Stimulated activated memory B cell treated with anti-CD40 and anti-IgM and Interleukin-4, amounts not matched to agents 10 μg/mL and 1 μg/mL and 100 μg/mL, for 72 hours (primary cell): Measurements from ENCODE around the gene MARVELD1.

ENCODE experiments used
- ATAC-seq: fragments of 150-1000 bp; cut with Tn5 transposase; 2 replicates; pipeline ENCODE4 v1.10.0; 2021
- H3K27ac Mint-ChIP-seq: one replicate; pipeline ENCODE4 v1.8.0; 2022; ENCODE audit warnings: mild to moderate bottlenecking, mixed read lengths
- H3K27me3 Mint-ChIP-seq: one replicate; pipeline ENCODE4 v1.8.0; 2022; ENCODE audit warnings: mixed read lengths
- H3K36me3 Mint-ChIP-seq: one replicate; pipeline ENCODE4 v1.8.0; 2022; ENCODE audit warnings: mixed read lengths
- H3K4me1 Mint-ChIP-seq: one replicate; pipeline ENCODE4 v1.8.0; 2022; ENCODE audit warnings: mixed read lengths
- H3K4me3 Mint-ChIP-seq: one replicate; pipeline ENCODE4 v1.8.0; 2022; ENCODE audit warnings: mild to moderate bottlenecking, moderate library complexity, mixed read lengths
- H3K9me3 Mint-ChIP-seq: one replicate; pipeline ENCODE4 v1.8.0; 2022; ENCODE audit warnings: mixed read lengths

The MARVELD1 gene

GRCh38 chr10:97708976-97709946, 4.3 kb upstream of the MARVELD1 start:
- H3K4me1 Mint-ChIP-seq: peaks cover 23% of the 10 kb centered on the region

GRCh38 chr10:97711640-97712572, 1.6 kb upstream of the MARVELD1 start:
- H3K9me3 Mint-ChIP-seq: no peaks in the 10 kb centered on the region
- no peak for ATAC-seq
- H3K36me3 Mint-ChIP-seq: no peaks in the 10 kb centered on the region
- no peak overlapping the region for H3K27ac Mint-ChIP-seq
- H3K4me3 Mint-ChIP-seq: peak overlapping the region; percentile 33
- H3K27me3 Mint-ChIP-seq: peaks cover 40% of the 10 kb centered on the region
- peaks cover 31% of the 10 kb centered on the region for H3K4me1 Mint-ChIP-seq

More at GRCh38 chr10:97708976-97709946, 4.3 kb upstream of the MARVELD1 start:
- H3K9me3 Mint-ChIP-seq: no peaks in the 10 kb centered on the region
- no peaks in the 10 kb centered on the region for H3K36me3 Mint-ChIP-seq
- H3K4me3 Mint-ChIP-seq: no peak overlapping the region
- H3K27ac Mint-ChIP-seq: no peak overlapping the region
- H3K27me3 Mint-ChIP-seq: peaks cover 42% of the 10 kb centered on the region
- ATAC-seq: no peak

DNA sequence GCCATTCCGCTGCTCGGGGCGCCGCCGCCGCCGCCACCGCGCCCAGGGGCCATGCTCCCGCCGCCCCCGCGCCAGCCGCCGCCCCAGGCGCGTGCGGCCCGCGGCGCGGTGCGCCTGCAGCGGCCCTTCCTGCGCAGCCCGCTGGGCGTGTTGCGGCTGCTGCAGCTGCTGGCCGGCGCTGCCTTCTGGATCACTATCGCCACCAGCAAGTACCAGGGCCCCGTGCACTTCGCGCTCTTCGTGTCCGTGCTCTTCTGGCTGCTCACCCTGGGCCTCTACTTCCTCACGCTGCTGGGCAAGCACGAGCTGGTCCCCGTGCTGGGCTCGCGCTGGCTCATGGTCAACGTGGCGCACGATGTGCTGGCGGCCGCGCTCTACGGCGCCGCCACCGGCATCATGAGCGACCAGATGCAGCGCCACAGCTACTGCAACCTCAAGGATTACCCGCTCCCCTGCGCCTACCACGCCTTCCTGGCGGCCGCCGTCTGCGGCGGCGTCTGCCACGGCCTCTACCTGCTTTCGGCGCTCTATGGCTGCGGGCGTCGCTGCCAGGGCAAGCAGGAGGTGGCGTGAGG, 383 bp downstream of the MARVELD1 start:
- Mint-ChIP-seq H3K36me3 (no peaks in the 10 kb centered on the region), H3K27ac (peak overlapping the region; percentile 86), H3K4me3 (peak overlapping the region; percentile 99), H3K9me3 (no peaks in the 10 kb centered on the region), H3K4me1 (peaks cover 31% of the 10 kb centered on the region), H3K27me3 (peaks cover 31% of the 10 kb centered on the region)
- peak; percentile 87 for ATAC-seq

DNA sequence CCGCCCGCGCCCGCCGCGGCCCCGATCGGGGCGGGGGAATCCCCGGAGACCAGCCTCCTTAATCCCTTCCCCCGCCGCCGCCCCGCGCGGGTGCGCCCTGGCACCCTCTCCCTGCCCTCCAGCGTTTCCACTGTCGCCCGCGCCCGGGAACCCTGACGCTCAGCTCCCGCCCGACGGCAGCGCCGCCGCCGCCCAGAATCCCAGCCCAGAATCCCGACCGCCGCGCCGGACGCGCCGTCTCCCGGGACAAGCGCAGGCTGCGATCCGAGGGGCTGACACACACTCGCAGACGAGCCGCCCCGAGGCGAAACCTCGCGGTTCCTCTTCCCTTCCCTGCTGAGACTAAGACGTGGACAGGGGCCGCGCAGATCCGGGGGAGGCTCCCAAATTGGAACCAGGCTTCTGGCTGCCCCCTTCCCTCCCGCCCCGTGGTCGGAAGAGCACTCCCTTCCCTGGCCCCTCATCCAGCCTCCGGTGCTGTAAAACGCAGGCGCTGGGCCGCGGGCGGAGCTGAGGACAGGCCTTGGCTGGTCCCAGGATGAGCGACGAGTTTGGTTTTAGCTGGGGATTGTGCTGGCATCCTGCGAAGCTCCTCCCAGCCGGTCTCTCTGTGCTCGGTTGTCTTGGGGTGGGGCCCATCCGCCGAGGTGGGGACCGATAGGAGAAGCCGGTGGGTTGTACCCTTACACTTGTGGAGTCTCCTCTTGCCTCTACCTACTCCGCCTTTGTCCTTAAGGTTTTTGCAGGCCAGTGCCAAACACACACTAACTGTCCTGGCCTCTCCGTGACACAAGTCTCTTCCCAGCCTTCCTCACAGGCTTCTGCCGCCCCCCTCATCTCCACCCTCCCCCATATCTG, 1.1 kb downstream of the MARVELD1 start:
- ATAC-seq: peak; percentile 74
- Mint-ChIP-seq H3K4me3 (peak overlapping the region; percentile 99), H3K36me3 (no peaks in the 10 kb centered on the region), H3K27me3 (peaks cover 24% of the 10 kb centered on the region), H3K4me1 (peaks cover 25% of the 10 kb centered on the region), H3K27ac (peak overlapping the region; percentile 86), H3K9me3 (no peaks in the 10 kb centered on the region)

- H3K4me1 Mint-ChIP-seq: peaks cover 25% of the 10 kb centered on the region
- peak overlapping the region; percentile 99 for H3K4me3 Mint-ChIP-seq
- H3K27ac Mint-ChIP-seq: no peak overlapping the region
- peaks cover 18% of the 10 kb centered on the region for H3K27me3 Mint-ChIP-seq
- no peaks in the 10 kb centered on the region for H3K9me3 Mint-ChIP-seq
- no peaks in the 10 kb centered on the region for H3K36me3 Mint-ChIP-seq
- no peak for ATAC-seq
These were observed 1.8 kb downstream of the MARVELD1 start for GRCh38 chr10:97715259-97715874.

DNA sequence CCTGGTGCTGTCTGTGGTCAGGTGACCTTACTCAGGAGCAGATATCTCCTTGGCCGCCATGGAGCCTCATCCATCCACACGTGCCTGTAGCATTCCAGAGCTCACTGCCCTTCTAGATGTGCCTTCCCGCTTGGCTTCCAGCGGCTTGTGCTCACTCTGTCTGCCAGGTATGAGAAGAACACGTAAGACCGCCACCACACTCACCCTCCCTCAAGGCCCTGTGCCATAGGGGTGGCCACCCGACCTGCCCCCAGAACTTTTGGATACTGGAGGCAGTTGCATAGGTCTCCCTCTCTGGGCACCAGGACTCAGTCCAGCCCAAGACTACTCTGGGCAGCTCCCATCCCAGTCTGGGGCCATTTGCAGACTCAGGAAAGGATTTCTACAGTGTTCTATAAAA, 4.1 kb downstream of the MARVELD1 start:
- H3K27ac Mint-ChIP-seq: no peak overlapping the region
- H3K4me1 Mint-ChIP-seq: peaks cover 24% of the 10 kb centered on the region
- H3K27me3 Mint-ChIP-seq: peaks cover 7% of the 10 kb centered on the region
- H3K36me3 Mint-ChIP-seq: no peaks in the 10 kb centered on the region
- H3K4me3 Mint-ChIP-seq: no peak overlapping the region
- no peak for ATAC-seq
- H3K9me3 Mint-ChIP-seq: no peaks in the 10 kb centered on the region

DNA sequence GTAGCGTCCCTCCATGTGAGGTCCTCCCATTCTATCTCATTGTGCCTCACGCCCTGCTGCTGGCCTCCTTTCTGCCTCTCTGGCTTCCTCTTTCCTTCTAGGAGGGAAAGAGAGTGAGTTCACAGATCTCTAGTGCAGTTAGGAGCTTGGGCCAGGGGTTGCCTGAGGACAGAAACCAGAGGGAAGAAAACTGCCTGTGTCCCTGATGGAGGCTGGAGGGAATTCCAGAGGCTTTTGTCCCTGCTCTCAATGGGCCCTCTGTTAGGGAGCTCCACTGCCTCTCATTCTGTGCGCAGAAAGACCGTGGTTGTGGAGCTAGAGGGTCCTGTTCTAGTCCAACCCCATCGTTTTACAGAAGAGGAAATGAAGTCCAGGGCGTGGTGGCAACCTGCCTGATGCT, 4.6 kb downstream of the MARVELD1 start:
- Mint-ChIP-seq H3K9me3 (no peaks in the 10 kb centered on the region), H3K4me1 (peaks cover 19% of the 10 kb centered on the region), H3K27ac (no peak overlapping the region), H3K36me3 (no peaks in the 10 kb centered on the region), H3K4me3 (no peak overlapping the region), H3K27me3 (peaks cover 2% of the 10 kb centered on the region)
- no peak for ATAC-seq

- Mint-ChIP-seq H3K4me3 (no peak overlapping the region), H3K9me3 (no peaks in the 10 kb centered on the region), H3K4me1 (peaks cover 14% of the 10 kb centered on the region), H3K27me3 (no peaks in the 10 kb centered on the region), H3K27ac (no peak overlapping the region), H3K36me3 (no peaks in the 10 kb centered on the region)
- no peak for ATAC-seq
These were observed 5.2 kb downstream of the MARVELD1 start for GRCh38 chr10:97718659-97719142.

GRCh38 chr10:97719602-97720001, 6.1 kb downstream of the MARVELD1 start:
- no peak for ATAC-seq
- no peaks in the 10 kb centered on the region for H3K9me3 Mint-ChIP-seq
- H3K4me3 Mint-ChIP-seq: no peak overlapping the region
- H3K36me3 Mint-ChIP-seq: no peaks in the 10 kb centered on the region
- H3K4me1 Mint-ChIP-seq: peaks cover 5% of the 10 kb centered on the region
- H3K27me3 Mint-ChIP-seq: peaks cover 7% of the 10 kb centered on the region
- no peak overlapping the region for H3K27ac Mint-ChIP-seq

DNA sequence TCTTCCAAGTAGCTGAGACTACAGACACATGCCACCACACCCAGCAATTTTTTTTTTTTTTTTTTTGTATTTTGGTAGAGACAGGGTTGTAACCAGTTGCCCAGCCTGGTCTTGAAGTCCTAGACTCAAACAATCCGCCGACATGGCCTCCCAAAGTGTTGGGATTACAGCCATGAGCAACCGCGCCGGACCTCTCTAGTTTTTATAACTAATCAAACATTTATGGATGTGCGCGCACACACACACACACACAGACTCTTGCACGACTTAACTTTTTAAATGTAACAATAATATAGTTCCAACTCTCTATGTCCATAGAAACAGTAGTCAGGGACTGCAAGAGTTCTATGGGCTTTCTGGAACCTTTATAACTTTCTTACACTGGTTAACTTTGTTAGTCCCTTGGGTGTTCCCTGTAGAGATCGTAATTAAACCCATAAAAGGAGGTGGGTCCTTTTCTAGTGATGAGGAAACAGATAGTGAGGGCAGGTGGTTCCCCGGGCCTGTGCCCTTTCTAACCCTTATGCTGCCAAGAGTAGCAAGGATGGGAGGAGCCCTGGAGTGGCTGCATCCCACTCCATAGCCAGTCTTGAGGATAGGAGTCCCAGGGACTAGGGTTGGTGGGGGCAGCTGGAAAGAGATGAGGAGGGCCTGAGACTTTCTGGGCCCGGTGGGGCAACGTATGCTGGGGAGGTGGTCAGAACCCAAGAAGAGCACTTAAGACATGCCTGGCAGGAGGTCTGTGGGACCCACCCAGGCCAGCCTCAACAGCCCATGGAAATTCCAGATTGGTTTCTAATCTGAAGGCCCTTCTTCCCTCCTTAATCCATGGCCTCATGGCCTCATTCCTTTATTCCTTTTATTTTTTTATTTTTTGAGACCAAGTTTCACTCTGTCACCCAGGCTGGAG, 8.6 kb downstream of the MARVELD1 start:
- no peak overlapping the region for H3K27ac Mint-ChIP-seq
- H3K4me1 Mint-ChIP-seq: no peaks in the 10 kb centered on the region
- no peaks in the 10 kb centered on the region for H3K36me3 Mint-ChIP-seq
- ATAC-seq: no peak
- no peaks in the 10 kb centered on the region for H3K9me3 Mint-ChIP-seq
- H3K4me3 Mint-ChIP-seq: no peak overlapping the region
- H3K27me3 Mint-ChIP-seq: peaks cover 20% of the 10 kb centered on the region

GRCh38 chr10:97723001-97723400, 9.5 kb downstream of the MARVELD1 start:
- H3K27ac Mint-ChIP-seq: no peak overlapping the region
- no peaks in the 10 kb centered on the region for H3K36me3 Mint-ChIP-seq
- no peaks in the 10 kb centered on the region for H3K9me3 Mint-ChIP-seq
- no peak for ATAC-seq
- H3K4me1 Mint-ChIP-seq: no peaks in the 10 kb centered on the region
- peaks cover 20% of the 10 kb centered on the region for H3K27me3 Mint-ChIP-seq
- no peak overlapping the region for H3K4me3 Mint-ChIP-seq

GRCh38 chr10:97724341-97724941, 10.9 kb downstream of the MARVELD1 start:
- Mint-ChIP-seq H3K27ac (no peak overlapping the region), H3K36me3 (no peaks in the 10 kb centered on the region), H3K27me3 (peaks cover 27% of the 10 kb centered on the region), H3K9me3 (no peaks in the 10 kb centered on the region), H3K4me1 (no peaks in the 10 kb centered on the region), H3K4me3 (no peak overlapping the region)
- ATAC-seq: no peak
